ENCODE data around the gene SRGAP2C. TPM values are rescaled to one million over a fixed set of nuclear protein-coding genes. Genes with fewer than 3 reads are reported as not detected.
"Not testable (repeated sequence)": the region's sequence is repeated elsewhere in the genome, so short reads cannot be mapped to it uniquely, and the experiment has no call there.

Gene SRGAP2C
- total RNA-seq, 1 donor from 2014 or later = 32.7 TPM

DNA sequence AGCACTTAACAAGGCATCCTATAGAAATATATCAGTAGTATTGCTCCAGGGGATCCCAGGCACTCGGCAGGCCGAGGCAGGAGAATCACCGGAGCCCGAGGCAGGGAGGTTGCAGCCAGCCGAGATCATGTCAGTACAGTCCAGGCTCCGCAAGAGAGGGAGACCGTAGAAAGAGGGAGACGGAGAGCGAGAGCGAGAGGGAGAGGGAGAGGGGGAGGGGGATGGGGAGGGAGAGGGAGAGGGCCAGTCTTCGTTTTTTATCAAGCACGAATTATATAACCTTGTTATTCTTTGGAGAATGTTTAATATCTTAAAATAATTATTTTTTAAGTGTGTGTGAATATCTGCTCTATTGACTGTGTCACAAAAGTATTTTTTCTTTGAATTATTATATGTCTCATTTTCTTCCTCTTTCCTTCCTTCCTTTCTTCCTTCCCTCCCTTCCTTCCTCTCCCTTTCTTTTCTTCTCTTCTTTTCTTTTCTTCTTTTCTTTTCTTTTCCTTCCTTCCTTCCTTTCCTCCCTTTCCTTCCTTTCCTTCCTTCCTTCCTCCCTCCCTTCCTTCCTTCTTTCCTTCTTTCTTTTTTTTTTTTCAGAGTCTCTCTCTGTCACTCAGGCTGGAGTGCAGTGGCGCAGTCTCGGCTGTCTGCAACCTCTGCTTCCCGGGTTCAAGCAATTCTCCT, 233.7 kb downstream of the SRGAP2C start:
- DNase-seq (ENCODE audit: low spot score) = no peak

DNA sequence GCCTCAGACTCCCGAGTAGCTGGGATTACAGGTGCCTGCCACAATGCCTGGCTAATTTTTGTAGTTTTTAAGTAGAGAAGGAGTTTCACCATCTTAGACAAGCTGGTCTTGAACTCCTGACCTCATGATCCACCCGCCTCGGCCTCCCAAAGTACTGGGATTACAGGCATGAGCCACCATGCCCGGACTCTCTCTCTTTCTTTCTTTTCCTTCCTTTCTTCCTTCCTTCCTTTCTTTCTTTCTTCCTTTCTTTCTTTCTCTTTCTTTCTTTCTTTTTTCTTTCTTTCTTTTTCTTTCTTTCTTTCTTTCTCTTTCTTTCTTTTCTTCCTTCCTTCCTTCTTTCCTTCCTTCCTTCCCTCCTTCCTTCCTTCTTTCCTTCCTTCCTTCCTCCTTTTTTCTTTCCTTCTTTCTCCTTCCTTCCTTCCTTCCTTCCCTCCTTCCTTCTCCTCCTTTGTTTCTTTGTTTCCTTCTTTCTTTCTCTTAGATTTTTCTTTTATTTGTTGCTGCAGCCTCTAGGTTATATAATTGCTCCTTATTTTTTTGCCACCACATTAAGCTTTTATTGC, 234.4 kb downstream of the SRGAP2C start:
- not testable (repeated sequence) for DNase-seq (ENCODE audit: low spot score)

DNA sequence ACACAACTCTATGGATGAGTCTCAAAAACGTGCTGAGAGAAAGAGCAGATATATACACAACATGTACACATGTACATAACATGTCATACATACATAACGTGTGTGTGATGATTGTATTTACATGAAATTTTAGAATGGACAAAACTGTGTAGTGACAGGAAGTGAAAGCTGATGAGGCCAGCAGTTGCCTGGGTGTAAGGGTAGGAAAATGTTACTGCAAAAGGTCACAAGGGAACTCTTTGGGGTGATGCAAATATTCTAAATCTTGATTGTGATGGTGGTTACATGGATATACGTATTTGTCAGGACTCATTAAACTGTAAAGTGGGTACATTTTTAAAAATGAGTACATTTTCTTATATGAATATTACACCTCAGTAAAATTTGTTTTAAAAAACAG, 236.7 kb downstream of the SRGAP2C start:
- not testable (repeated sequence) for DNase-seq (ENCODE audit: low spot score)

DNA sequence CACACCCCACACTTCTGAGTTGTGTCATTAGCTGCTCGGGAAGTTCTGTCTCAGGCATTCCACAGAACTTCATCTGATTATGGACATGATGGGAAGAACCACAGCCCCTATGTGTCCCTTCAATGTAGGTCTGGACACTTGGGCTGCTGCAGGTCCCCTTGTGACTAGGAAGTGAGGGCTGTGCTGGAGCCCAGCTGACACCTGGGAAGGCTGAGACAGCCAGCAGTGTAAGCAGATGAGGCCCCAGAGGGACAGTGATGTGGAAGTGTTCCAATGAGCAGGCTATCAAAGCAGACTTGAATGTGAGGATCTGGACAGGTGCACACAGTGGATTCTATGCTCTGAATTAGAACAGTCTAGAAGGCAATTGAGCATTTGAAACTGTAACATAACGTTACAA, 239.2 kb downstream of the SRGAP2C start:
- not testable (repeated sequence) for DNase-seq (ENCODE audit: low spot score)

DNA sequence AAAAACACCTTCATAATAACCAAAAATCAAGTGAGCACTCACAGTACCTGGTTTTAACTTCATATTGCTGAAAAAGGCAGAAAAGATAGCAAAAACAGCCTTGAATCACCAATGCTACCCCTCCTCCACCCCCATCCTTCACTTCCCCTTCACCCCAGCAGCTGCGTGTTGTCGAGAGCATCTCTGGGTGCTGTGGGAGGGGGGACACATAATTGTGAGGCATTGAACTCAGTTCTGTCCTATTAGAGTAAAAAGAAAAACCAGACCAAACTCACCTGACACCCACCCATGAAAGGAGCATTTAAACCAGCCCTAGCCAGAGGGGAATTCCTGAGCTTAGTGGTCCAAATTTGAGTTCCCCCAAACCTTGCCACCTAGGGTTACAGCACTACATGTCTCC, 248.7 kb downstream of the SRGAP2C start:
- DNase-seq (ENCODE audit: low spot score) = not testable (repeated sequence)

DNA sequence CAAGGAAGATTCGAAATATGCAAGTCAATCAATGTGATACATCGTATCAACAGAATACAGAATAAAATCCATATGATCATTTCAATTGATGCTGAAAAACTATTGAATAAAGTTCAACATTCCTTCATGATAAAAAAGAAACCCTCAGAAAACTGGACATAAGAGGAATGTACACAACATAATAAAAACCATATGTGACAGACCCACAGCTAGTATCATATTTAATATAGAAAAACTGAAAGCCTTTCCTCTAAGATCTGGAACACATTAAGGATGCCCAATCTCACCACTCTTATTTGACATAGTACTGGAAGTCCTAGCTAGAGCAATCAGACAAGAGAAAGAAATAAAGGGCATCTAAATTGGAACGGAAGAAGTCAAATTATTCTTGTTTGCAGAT, 254.1 kb downstream of the SRGAP2C start:
- DNase-seq (ENCODE audit: low spot score) = not testable (repeated sequence)

DNA sequence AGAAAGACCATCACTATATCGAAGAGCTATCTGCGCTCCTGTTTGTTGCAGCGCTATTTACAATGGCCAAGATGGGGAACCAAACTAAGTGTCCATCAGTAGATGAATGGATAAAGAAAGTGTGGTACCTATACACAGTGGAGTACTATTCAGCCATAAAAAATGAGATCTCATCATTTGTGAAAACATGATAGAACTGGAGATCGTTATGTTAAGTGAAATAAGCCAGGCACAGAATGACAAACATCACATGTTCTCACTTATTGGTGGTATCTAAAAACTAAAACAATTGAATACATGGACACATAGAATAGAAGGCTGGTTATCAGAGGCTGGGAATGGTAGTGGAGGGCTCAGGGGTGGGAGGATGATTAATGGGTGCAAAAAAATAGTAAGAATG, 256.2 kb downstream of the SRGAP2C start:
- no peak for DNase-seq (ENCODE audit: low spot score)

Other genes starting within 250 kb of the SRGAP2C start
- 1.3 TPM for gene FAM72B, start 635 bp upstream of the SRGAP2C start, total RNA-seq